GM23248 (cell line): ENCODE data around the gene ADAMTSL1. TPM values are rescaled to one million over a fixed set of nuclear protein-coding genes. Genes with fewer than 3 reads are reported as not detected.
A peak's percentile ranks its signal among the peaks of the same experiment; 100 is the strongest.

ENCODE experiments used
- DNase-seq: peaks from one replicate; pipeline ENCODE4 v3.0.0-alpha.2; 2015
- H2AFZ ChIP-seq: fragments of 200-600 bp; sonication (generic); 2 replicates; pipeline ENCODE4 v1.6.1; 2016; ENCODE audit warnings: antibody characterized with exemption
- H3F3A ChIP-seq: fragments of 200-600 bp; sonication (generic); 2 replicates; pipeline ENCODE4 v1.6.1; 2016; ENCODE audit warnings: mild to moderate bottlenecking, antibody characterized with exemption, mixed run types; ENCODE audit not compliant: insufficient read depth
- H3K27ac ChIP-seq: fragments of 200-600 bp; sonication (generic); 2 replicates; pipeline ENCODE4 v1.5.1; 2016; ENCODE audit warnings: mild to moderate bottlenecking
- H3K27me3 ChIP-seq: fragments of 200-600 bp; sonication (generic); replicated peaks from 2 replicates; pipeline ENCODE4 v1.6.1; 2016; ENCODE audit warnings: mild to moderate bottlenecking; ENCODE audit not compliant: insufficient read depth
- H3K36me3 ChIP-seq: fragments of 200-600 bp; sonication (generic); 2 replicates; pipeline ENCODE4 v1.6.1; 2016; ENCODE audit warnings: low read depth, mild to moderate bottlenecking
- H3K4me1 ChIP-seq: fragments of 200-600 bp; sonication (generic); 2 replicates; pipeline ENCODE4 v1.6.1; 2016; ENCODE audit warnings: mild to moderate bottlenecking; ENCODE audit not compliant: insufficient read depth
- H3K4me2 ChIP-seq: fragments of 200-600 bp; sonication (generic); one replicate; pipeline ENCODE4 v1.6.1; 2016; ENCODE audit warnings: mild to moderate bottlenecking; ENCODE audit not compliant: unreplicated experiment
- H3K4me3 ChIP-seq: fragments of 200-600 bp; sonication (generic); 2 replicates; pipeline ENCODE4 v1.5.1; 2016; ENCODE audit warnings: mild to moderate bottlenecking
- H3K79me2 ChIP-seq: fragments of 200-600 bp; sonication (generic); 2 replicates; pipeline ENCODE4 v1.6.1; 2016; ENCODE audit warnings: mild to moderate bottlenecking; ENCODE audit not compliant: insufficient read depth
- H3K9ac ChIP-seq: fragments of 200-600 bp; sonication (generic); 2 replicates; pipeline ENCODE4 v1.6.1; 2016; ENCODE audit warnings: mild to moderate bottlenecking
- H3K9me2 ChIP-seq: fragments of 200-600 bp; sonication (generic); 2 replicates; pipeline ENCODE4 v1.6.1; 2016; ENCODE audit warnings: mixed run types, mild to moderate bottlenecking, moderate library complexity; ENCODE audit not compliant: insufficient read depth
- H3K9me3 ChIP-seq: fragments of 200-600 bp; sonication (generic); one replicate; pipeline ENCODE4 v1.6.1; 2017; ENCODE audit warnings: low read depth
- H4K20me1 ChIP-seq: fragments of 200-600 bp; sonication (generic); 2 replicates; pipeline ENCODE4 v1.6.0; 2016; ENCODE audit not compliant: insufficient read depth
- EZH2 ChIP-seq: fragments of 200-600 bp; sonication (generic); IDR thresholded peaks from 2 replicates; pipeline ENCODE4 v1.6.1; 2018; ENCODE audit warnings: antibody characterized with exemption, mild to moderate bottlenecking; ENCODE audit not compliant: insufficient read depth, poor library complexity, severe bottlenecking
- EZH2phosphoT487 ChIP-seq: fragments of 200-600 bp; sonication (generic); IDR thresholded peaks from 2 replicates; pipeline ENCODE4 v1.6.1; 2018; ENCODE audit warnings: antibody characterized with exemption, moderate library complexity, mild to moderate bottlenecking, low read depth; ENCODE audit not compliant: insufficient read depth
- WGBS, 2 experiments: methylation state at CpG; one replicate each; pipeline ENCODE4 v1.1.6; 2015 to 2017; ENCODE audit warnings: low lambda C conversion rate in 2 of 2, low coverage in 1 of 2; ENCODE audit errors: missing lambda C conversion rate in 2 of 2; 5-methylcytosine and 5-hydroxymethylcytosine counted together
- in situ Hi-C: fragments of 300-500 bp; cut with MboI; formaldehyde crosslinking; loops from 2 replicates; pipeline ENCODE4 v1.15.0; 2020
- polyA plus RNA-seq: library from polyadenylated mRNA; unstranded; fragments of >200 nt; fragmentation: Nextera tagmentation; extraction: Ambion mirVana; gene quantifications from 2 replicates; pipeline ENCODE4 v1.2.1, GENCODE V29; 2016
- total RNA-seq: library from RNA; depleted of rRNA; stranded (reverse); fragments of >200 nt; shearing (Covaris generic); gene quantifications from 2 replicates; pipeline ENCODE4 v1.2.3, GENCODE V29; 2014

Gene ADAMTSL1
- total and polyA plus RNA-seq, 2 experiments from 2014 or later, result 77.0 to 273 TPM

GRCh38 chr9:18741359-18741758 is 267.4 kb downstream of the ADAMTSL1 start:
- Histone ChIP-seq H3K79me2 (no peaks in the 10 kb centered on the region), H2AFZ (no peak overlapping the region), H3K4me1 (peaks cover 9% of the 10 kb centered on the region; the same call in 1 of the 2 replicates), H4K20me1 (no peaks in the 10 kb centered on the region), H3K4me3 (no peak overlapping the region), H3K9ac (no peak overlapping the region), H3K27ac (no peak overlapping the region), H3K36me3 (peaks cover 45% of the 10 kb centered on the region), H3K27me3 (no peaks in the 10 kb centered on the region), H3F3A (peaks cover 55% of the 10 kb centered on the region), H3K4me2 (no peak overlapping the region), H3K9me2 (no peaks in the 10 kb centered on the region), H3K9me3 (no peaks in the 10 kb centered on the region)
- 100% methylated on average over 1 of the region's 1 CpG for WGBS, 2 experiments
- in situ Hi-C loops, result no loop called here
- no peak for DNase-seq
- no peak for TF ChIP-seq EZH2phosphoT487
- no peak for TF ChIP-seq EZH2

GRCh38 chr9:18741945-18742344 is 268.0 kb downstream of the ADAMTSL1 start:
- Histone ChIP-seq H3F3A (peaks cover 61% of the 10 kb centered on the region), H3K9me2 (no peaks in the 10 kb centered on the region), H3K27me3 (no peaks in the 10 kb centered on the region), H3K79me2 (no peaks in the 10 kb centered on the region), H3K27ac (no peak overlapping the region), H3K36me3 (peaks cover 47% of the 10 kb centered on the region), H3K4me3 (no peak overlapping the region), H2AFZ (no peak overlapping the region), H3K4me2 (no peak overlapping the region), H4K20me1 (no peaks in the 10 kb centered on the region), H3K9ac (no peak overlapping the region), H3K9me3 (no peaks in the 10 kb centered on the region), H3K4me1 (peaks cover 9% of the 10 kb centered on the region; the same call in 1 of the 2 replicates)
- 100% methylated on average over 1 of the region's 1 CpG for WGBS, 2 experiments
- DNase-seq, result no peak
- TF ChIP-seq EZH2 (no peak), EZH2phosphoT487 (no peak)
- in situ Hi-C loops, result no loop called here

GRCh38 chr9:18743421-18743820 is 269.5 kb downstream of the ADAMTSL1 start:
- Histone ChIP-seq H3K9me3 (no peaks in the 10 kb centered on the region), H3K9ac (no peak overlapping the region), H3K36me3 (peaks cover 41% of the 10 kb centered on the region), H3K27ac (peak overlapping the region; percentile 3; the same call in 1 of the 2 replicates), H3K27me3 (no peaks in the 10 kb centered on the region), H3F3A (peaks cover 64% of the 10 kb centered on the region), H2AFZ (no peak overlapping the region), H4K20me1 (no peaks in the 10 kb centered on the region), H3K79me2 (peaks cover 6% of the 10 kb centered on the region; the same call in 1 of the 2 replicates), H3K4me3 (no peak overlapping the region), H3K4me2 (no peak overlapping the region), H3K4me1 (peaks cover 15% of the 10 kb centered on the region; the same call in 1 of the 2 replicates), H3K9me2 (no peaks in the 10 kb centered on the region)
- TF ChIP-seq EZH2 (no peak), EZH2phosphoT487 (no peak)
- in situ Hi-C loops, result no loop called here
- WGBS, 2 experiments, result 84 to 87% methylated on average over 6 of the region's 6 CpGs
- no peak for DNase-seq

GRCh38 chr9:18743971-18744370 is 270.0 kb downstream of the ADAMTSL1 start:
- Histone ChIP-seq H3K9me2 (no peaks in the 10 kb centered on the region), H3K4me1 (peaks cover 15% of the 10 kb centered on the region; the same call in 1 of the 2 replicates), H3K36me3 (peaks cover 41% of the 10 kb centered on the region), H2AFZ (no peak overlapping the region), H3K9me3 (no peaks in the 10 kb centered on the region), H3K27me3 (no peaks in the 10 kb centered on the region), H3K27ac (peak overlapping the region; percentile 3; the same call in 1 of the 2 replicates), H3K79me2 (peaks cover 6% of the 10 kb centered on the region; the same call in 1 of the 2 replicates), H3K4me2 (no peak overlapping the region), H3F3A (peaks cover 70% of the 10 kb centered on the region), H3K4me3 (no peak overlapping the region), H4K20me1 (no peaks in the 10 kb centered on the region), H3K9ac (no peak overlapping the region)
- TF ChIP-seq EZH2phosphoT487 (no peak), EZH2 (no peak)
- DNase-seq, result peak; percentile 52
- in situ Hi-C loops, result no loop called here
- 68 to 71% methylated on average over 2 of the region's 2 CpGs for WGBS, 2 experiments

GRCh38 chr9:18745710-18746109 is 271.8 kb downstream of the ADAMTSL1 start:
- H4K20me1 ChIP-seq, result no peaks in the 10 kb centered on the region
- no peak overlapping the region for H2AFZ ChIP-seq
- peaks cover 47% of the 10 kb centered on the region for H3K36me3 ChIP-seq
- TF ChIP-seq EZH2phosphoT487 (no peak), EZH2 (no peak)
- H3K4me2 ChIP-seq, result no peak overlapping the region
- DNase-seq, result no peak
- peaks cover 15% of the 10 kb centered on the region; the same call in 1 of the 2 replicates for H3K4me1 ChIP-seq
- H3K4me3 ChIP-seq, result no peak overlapping the region
- no peaks in the 10 kb centered on the region for H3K9me2 ChIP-seq
- in situ Hi-C loops, result no loop called here
- H3K9me3 ChIP-seq, result no peaks in the 10 kb centered on the region
- H3K27ac ChIP-seq, result no peak overlapping the region
- peaks cover 6% of the 10 kb centered on the region; the same call in 1 of the 2 replicates for H3K79me2 ChIP-seq
- H3K27me3 ChIP-seq, result no peaks in the 10 kb centered on the region
- WGBS, 2 experiments, result 32 to 39% methylated on average over 2 of the region's 2 CpGs
- peaks cover 74% of the 10 kb centered on the region for H3F3A ChIP-seq
- H3K9ac ChIP-seq, result no peak overlapping the region
